NB4 (cell line): Measurements from ENCODE around the gene GPR158.

ENCODE experiments used
- CTCF ChIP-seq: IDR thresholded peaks from one replicate; pipeline ENCODE4 v1.5.1; 2012; ENCODE audit warnings: low read depth, low read length
- POLR2A ChIP-seq: IDR thresholded peaks from 2 replicates; pipeline ENCODE4 v1.6.1; 2011; ENCODE audit warnings: mild to moderate bottlenecking; ENCODE audit not compliant: insufficient read length; ENCODE audit errors: extremely low read depth

GRCh38 chr10:25177754-25178135, 2.9 kb downstream of the GPR158 start:
- TF ChIP-seq POLR2A (no peak), CTCF (no peak)
